Epithelial cell of esophagus (primary cell): ENCODE measurements around the gene TM2D1.

Source experiments
- DNase-seq: peaks from one replicate; pipeline ENCODE4 v3.0.0; 2010; ENCODE audit warnings: low read depth
- H3K4me3 ChIP-seq: 2 replicates; pipeline ENCODE4 v1.5.1; 2011; ENCODE audit warnings: mild to moderate bottlenecking, low read length, control low read depth
- CTCF ChIP-seq: IDR thresholded peaks from 2 replicates; pipeline ENCODE4 v1.5.1; 2011; ENCODE audit warnings: low read depth, mild to moderate bottlenecking, low read length, control low read depth, inconsistent platforms; ENCODE audit not compliant: insufficient read depth; ENCODE audit errors: missing control alignments

TM2D1 gene

GRCh38 chr1:61655453-61655852 is 69.5 kb downstream of the TM2D1 start:
- TF ChIP-seq CTCF = no peak

GRCh38 chr1:61654067-61654466 is 70.9 kb downstream of the TM2D1 start:
- no peak for DNase-seq
- no peak for TF ChIP-seq CTCF
- H3K4me3 ChIP-seq = no peak overlapping the region

More at GRCh38 chr1:61655453-61655852, 69.5 kb downstream of the TM2D1 start:
- no peak for DNase-seq
- no peak overlapping the region for H3K4me3 ChIP-seq

- TF ChIP-seq CTCF = no peak
- H3K4me3 ChIP-seq = no peak overlapping the region
- no peak for DNase-seq
Observed at GRCh38 chr1:61648983-61649742, 75.8 kb downstream of the TM2D1 start.

GRCh38 chr1:61647142-61647541 is 77.8 kb downstream of the TM2D1 start:
- no peak for TF ChIP-seq CTCF
- DNase-seq = no peak
- no peak overlapping the region for H3K4me3 ChIP-seq

GRCh38 chr1:61645476-61645875 is 79.5 kb downstream of the TM2D1 start:
- no peak for TF ChIP-seq CTCF
- H3K4me3 ChIP-seq = no peak overlapping the region

GRCh38 chr1:61644303-61644702 is 80.6 kb downstream of the TM2D1 start:
- no peak for TF ChIP-seq CTCF
- no peak overlapping the region for H3K4me3 ChIP-seq

More at GRCh38 chr1:61645476-61645875, 79.5 kb downstream of the TM2D1 start:
- no peak for DNase-seq

More at GRCh38 chr1:61644303-61644702, 80.6 kb downstream of the TM2D1 start:
- no peak for DNase-seq
